Measurements from ENCODE around the gene SMIM36.
"Not testable (repeated sequence)": the region's sequence is repeated elsewhere in the genome, so short reads cannot be mapped to it uniquely, and the experiment has no call there.

Gene SMIM36

DNA sequence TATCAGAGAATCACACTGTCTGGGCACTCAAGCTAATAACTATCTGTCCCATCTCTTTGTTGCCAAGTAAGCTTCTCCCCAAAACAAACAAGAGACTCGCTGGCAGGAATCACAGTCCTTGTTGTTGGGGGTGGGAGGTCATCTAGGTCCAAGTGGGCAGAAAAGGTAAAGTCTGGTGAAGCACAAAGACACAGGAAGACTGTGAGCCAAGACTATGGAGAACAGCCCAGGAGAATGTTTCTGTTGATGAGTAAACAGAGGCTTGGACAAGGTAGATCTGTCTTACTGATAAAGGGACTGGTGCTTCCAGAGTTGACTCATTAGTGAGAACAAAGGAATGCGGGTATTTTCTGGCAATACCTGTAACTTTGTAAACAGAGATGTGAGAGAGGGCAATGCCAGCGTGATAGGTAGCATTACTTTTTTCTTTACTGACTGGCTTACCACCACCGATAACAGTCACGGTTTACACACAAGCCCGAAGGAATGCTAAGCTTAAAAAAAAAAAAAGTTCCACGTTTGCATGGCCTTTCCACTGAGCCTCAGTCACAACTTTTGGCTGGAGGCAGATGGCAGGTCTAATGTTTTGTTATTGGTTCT is 78.1 kb downstream of the SMIM36 start:
- DNase-seq, result no peak

DNA sequence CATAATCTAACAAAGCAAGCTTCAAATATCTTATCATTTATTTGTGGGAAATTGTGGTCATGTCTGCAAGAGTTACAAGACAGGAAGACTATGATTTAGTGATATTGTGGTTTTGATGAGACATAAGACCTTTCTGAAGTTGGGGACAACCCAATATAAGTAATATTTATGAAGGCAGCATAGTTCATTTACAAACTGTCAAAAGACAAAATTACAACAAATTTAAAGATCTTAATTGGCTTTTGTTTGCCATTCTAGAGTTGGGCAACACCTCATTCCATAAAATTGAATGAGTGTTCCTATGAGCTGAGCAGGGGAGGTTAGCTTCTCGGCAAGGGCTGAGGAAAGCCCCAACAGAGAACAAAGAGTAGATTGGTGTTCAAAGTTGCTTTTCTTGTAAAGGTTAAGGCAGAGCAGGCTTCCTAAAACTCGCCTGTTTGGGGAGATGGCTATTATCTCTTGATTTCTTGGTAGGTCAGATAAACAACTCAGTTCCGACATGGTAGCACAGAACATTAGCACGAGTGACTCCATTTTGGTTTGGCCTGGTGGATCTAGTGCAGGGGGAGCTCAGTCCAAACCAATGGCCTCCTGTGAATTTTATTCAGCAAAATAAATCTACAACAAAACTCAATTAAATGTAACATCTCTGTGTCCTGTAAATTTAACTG is 78.8 kb downstream of the SMIM36 start:
- DNase-seq, result no peak

DNA sequence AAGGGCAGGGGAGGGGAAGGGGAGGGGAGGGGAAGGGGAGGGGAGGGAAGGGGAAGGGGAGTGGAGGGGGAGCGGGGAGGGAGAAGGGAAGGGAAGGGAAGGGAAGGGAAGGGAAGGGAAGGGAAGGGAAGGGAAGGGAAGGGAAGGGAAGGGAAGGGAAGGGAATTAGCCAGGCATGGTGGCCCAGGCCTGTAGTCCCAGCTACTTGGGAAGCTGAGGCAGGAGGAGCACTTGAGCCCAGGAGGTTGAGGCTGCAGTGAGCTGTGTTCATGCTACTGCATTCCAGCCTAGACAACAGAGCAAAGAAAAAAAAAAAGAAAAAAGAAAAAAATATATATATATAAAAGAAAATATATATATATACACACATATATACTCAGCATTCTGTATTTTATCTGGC is 79.3 kb downstream of the SMIM36 start:
- not testable (repeated sequence) for DNase-seq

DNA sequence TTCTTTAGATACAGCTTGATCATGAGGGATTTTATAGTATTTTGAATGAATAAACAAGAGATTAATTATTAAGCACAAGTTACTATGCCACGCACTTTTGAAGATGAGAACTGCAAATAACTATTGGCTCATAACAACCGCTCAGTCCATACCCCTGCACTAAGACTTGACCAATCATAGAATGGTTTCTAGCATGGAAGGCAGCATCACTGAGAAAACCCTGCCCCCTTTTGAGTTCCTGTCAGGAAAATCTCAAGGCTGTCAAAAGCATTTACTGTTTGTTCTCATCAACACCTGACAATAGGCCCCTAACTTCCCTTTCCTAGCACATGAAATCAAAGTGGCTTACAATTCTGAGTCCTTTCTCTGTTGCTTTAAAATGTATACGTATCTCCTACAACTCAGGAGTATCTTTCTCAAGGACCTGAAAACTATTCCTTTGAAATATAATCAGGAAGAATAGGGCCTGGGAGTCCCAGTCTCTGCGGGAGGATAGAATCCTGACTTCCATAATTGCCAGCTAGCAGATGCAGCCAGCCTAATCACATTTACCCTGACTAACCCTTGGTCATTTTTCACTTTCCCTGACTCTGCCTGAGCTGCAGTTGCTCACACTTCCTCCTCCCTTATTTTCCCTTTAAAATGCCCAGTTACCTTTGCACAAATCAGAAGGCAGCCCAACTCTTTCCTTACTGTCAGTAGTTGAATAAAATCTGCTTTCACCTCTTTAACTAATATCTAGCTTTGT is 80.5 kb downstream of the SMIM36 start:
- DNase-seq, result no peak

DNA sequence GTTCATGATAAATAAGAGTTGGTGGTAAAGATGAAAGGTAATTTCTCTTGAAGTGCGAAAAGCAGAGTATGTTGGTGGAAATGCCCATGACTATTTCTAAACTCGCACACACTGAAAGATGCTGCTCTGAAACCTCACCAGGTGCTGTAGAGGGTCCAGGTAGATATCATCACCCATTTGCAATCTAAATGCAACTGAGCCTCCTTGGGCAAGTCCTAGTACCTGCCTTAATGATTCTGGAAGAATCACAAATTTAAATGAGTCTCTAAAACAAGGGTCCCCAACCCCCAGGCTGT is 83.7 kb downstream of the SMIM36 start:
- no peak for DNase-seq

DNA sequence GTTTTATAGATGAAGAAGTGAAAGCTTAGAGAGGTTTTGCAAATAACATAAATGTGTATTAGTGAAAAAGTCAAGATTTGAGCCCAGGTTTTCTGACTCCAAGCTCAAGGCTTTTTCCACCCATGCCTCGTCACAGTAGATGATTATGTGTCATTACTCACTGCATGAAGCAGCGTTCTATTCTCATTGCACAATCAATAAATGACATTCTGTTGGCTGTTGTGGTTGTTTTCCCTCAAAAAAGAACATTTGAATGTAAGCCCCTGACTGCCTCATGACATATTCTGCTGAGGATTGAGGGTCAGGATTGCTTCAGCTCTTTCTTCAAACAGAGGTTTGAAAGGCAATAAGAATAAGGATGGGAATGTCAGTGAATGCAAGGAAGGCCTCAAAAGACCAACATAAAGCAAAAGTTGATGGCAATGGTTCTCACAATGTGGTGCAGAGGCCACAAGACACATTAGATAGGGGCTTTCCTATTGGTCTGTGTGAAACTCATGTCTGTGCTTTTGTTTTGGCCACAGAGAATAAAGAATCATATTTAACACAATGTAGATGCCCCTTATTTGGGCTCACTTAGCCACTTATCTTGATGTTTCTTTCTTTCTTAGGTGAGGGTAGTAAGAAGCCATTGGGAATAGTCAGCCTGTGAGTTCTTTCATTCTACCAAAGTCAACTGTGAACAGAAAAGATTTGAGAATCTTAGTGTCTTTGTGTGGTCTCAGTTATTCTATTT is 84.2 kb downstream of the SMIM36 start:
- no peak for DNase-seq

DNA sequence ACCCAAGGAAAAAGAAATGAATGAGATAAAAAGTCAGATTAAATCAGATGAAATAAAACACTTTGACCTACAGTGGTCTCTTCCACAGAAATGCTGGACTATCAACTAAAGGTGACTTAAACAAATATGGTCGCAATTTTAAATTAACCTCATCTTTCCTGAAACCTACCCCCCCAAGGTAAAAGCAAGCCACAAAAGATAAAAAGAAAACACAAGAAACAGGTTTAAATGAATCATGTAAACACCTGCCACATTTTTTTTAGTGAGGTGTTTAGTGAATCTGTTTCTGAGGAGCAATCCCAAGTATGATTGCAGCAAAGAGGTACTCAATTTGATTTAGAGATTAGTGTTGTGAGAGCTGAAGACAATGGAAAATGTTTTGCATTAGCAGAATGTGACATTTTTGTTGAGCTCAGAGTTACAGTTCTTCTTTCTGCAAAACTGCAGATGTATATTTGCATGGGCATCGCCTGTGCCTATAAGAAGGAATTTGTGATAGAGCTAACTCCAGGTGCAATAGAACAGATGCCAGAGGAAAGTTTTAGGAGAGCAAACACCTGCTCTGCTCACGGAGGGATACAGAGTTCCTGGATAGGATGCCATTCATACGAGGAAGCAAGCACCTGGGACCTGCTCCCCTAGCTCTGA is 86.2 kb downstream of the SMIM36 start:
- DNase-seq, result no peak

DNA sequence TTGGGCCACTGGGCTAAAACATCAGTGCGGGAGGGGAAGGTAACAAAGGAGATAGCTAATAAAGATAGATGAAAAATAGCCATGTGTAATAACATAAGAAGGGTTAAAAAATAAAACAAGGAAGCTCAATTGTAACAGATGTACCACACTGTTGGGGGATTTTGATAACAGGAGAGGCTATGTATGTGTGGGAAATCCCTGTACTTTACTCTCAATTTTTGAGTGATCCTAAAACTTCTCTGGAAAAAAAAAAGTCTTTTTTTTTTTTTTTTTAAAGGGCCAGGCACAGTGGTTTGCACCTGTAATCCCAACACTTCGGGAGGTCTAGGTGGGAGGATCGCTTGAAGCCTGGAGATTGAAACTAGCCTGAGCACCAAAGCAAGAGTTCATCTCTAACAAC is 87.7 kb downstream of the SMIM36 start:
- no peak for DNase-seq

DNA sequence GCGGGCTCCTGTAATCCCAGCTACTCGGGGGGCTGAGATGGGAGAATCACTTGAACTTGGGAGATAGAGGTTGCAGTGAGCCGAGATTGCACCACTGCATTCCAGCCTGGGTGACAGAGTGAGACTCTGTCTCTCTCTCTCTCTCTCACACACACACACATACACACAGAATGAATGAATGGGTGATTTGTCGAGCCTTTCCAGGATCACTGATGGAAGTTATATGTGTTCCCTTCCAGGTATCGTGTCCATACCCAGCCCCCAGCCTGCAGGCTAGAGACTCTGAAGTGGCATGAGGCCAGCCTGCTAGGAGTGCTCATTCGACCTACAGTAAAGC is 88.5 kb downstream of the SMIM36 start:
- DNase-seq, result not testable (repeated sequence)

DNA sequence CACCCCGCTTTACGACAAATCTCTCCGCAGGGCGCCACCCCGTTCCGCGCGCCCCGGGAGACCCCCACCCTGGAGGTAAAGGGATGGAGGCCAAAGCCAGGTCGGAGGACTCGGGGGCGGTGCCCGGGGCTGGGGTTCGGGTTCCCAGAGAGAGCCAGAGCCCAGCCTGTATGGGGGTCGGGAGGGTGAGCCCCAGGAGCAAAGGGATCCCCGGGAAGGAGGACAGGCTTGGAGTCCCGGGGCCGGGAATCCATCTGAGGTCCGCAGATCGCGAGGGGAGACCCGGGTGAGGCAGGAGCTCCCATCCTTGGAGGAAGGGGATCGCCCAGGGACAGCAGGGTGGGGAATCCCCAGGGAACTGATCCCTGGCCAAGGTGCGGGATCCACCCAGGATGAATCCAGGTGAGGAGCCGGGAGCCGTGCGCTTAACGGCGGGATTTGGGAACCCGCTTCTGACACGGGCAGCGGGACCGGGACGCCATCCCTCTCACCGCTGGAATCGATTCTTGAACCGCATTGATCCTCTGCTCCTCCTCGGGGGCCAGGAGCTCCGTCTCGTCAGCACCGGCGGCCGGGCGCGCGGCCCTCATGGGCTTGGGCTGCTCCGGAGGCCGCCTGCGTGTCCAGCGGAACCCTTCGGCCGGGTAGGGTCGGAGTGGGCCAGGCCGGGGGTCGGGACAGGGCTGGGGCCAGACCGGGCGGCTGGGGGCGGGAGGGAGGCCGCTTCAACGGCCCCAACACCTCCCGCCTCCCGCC is 89.9 kb downstream of the SMIM36 start, which contains the start of gene MMD:
Gene MMD, minus strand, starts transcription at position 657 of the 756 bp plus-strand sequence. Its CDS starts 140 bp downstream, at position 517.
- no peak for DNase-seq

DNA sequence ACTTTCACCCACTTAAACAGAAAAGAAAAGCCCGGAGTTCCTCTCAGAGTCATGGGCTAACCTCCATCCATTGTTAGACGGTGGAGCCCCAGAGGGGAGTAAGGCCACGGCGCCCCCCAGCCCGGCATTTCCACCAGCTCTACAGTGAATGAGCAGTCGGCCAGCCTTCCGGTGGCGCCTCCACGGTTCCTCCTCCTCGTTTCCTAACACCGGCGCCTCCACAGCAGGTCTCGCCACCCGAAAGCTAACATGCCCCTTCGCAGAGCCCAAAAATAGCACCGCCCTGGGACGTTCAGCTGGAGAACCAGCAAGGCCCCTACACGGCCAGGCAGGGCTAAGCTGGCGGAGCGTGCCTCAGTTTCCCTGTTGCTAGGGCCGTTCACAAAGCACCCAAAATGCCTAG is 90.5 kb downstream of the SMIM36 start:
- DNase-seq, result peak; percentile 42

DNA sequence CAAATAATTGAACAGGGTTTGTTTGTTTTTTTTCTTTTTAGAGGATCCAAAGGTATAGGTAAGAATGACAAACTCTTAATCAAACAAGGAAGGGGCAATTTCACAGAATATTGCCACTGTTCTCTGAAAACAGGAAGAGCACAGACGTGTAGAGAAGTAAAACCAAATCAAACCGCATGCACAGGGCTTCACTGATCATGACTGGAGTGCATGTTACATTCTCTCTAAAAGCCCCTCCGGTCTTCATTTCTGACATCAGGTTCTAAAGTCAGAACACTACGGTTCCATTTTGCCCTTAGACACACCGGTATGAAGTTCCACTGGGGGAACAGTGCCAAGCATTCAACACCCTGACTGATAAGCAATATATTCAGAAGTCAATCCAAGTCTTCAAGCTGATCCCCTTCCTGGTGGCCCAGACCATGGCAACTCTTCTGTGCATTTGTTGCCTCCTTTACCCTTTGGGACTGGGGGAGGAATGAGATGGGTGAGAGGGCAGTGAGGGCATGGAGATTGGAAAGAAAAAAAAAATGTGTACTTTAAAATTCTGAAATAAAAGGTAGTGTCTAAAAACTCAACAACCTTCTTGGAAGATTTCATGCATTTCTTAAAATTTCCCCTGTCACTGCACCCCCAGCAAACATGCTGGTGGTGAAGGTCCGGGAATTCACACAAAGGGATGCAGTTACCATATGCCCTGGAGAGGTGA is 91.0 kb downstream of the SMIM36 start:
- DNase-seq, result peak; percentile 13

DNA sequence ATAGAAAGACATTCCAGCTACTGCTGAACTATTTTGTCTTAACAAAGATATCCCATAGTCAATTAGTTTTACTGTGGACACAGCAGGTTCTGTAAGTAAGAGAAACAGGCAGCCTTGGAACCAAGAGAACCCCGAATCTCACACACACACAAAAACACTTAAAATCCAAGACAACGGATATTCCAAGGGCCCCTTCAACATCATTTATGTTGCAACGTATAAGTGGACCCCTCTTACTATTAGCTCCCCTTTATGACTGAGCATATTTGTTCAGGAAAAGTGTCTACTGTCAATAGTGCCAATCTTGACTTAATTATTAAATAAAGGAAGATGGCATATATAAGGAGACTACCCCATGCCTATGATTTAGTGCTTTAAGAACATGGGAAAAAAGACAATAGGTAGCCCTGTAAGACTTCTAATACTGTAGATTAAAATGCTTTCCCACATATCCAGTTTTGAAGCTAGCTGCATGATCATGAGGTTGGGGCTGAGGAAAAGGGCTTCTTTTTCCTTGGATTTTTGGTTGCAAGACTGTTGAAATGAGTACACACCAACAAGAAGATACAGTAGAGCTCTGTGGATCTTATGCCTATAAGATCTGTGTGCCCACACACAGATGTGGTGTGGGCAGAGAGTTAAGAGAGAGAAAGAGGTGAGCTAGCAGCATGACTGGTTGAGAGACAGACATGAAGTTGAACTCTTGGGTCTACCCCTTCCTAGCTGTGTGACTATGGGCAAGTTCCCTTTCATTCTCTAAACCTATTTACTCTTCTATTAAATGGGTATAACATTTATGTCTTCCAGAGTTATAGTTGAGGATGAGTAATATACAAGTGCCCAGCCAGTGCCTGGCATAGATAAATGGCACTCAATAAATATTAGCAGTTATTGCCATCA is 92.6 kb downstream of the SMIM36 start:
- DNase-seq, result no peak

DNA sequence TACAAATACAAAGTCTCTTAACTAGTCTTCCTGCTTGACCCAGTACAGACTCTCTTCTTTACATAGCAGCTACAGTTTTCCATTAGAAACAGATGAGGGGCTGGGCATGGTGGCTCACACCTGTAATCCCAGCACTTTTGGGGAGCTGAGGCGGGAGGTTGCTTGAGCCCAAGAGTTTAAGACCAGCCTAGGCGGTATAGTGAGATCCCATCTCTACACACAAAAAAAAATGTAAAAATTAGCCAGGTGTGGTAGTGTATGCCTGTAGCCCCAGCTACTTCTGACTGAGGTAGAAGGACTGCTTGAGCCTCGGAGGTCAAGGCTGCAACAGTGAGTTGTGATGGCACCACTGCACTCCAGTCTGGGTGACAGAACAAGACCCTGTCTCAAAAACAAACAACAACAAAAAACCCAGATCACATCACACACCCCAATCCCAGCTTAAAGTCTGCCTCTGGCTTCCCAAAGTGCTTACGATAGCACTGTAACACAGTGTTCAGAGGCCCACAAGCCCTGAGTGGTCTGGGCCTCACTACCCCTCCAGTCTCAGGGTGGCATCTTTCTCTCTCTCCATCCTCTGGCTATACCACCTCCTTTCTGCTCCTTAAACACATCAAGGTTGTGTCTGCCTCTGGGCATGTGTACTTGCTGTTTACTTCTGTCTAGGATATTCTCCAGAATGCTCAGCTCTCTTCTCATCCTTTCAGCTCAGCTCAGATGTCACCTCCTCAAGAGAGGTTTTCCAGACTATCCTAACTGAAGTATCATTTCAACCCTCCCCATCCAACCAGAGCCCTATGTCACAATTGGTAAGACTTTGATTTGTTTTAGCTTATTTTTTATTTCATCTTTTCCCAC is 93.6 kb downstream of the SMIM36 start:
- no peak for DNase-seq

DNA sequence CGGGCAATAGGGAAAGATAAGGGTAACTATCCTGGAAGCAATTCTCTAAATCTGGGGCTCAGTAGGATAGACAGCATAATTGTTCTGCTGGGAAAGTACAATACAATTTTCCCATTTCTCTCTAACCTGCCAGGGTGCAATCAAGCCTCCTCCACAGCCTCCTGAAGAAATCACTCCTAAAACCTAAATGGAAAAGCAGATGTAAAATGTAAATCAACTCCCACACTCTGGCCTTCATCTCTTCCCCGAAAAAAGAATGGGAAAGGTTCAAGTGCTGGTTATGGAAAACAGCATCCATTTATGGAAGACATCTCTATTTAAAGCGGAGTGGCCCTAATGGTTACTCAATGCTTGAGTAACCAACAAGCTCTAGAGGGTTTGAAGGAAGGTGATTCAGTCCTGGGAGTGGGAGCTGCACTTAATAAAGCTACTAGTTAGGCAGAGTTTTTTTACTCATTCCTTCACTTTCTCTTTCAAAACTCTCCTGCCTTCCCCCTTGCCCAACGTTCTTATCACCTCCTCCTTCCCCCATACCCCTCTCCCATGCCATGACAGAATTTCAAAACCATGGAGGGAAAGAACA is 94.7 kb downstream of the SMIM36 start:
- DNase-seq, result no peak

DNA sequence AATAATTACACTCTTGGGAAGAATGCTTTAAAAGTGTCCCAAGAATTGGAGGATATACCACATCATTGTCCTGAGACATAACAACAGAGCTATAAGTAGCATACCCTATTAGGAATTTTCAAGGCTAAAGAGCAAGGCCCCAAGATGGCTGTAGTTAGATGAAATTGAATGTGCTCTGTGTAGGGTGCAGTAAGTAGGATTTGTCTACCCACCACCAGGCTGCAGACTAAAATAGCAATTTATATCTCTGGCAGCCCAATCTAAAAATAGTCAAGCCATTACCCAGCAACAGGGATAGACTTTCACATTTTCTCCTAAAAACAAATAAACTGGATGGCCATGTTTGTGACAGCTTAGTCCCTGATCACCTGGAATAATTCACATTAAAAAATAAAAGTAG is 95.3 kb downstream of the SMIM36 start:
- DNase-seq, result no peak

DNA sequence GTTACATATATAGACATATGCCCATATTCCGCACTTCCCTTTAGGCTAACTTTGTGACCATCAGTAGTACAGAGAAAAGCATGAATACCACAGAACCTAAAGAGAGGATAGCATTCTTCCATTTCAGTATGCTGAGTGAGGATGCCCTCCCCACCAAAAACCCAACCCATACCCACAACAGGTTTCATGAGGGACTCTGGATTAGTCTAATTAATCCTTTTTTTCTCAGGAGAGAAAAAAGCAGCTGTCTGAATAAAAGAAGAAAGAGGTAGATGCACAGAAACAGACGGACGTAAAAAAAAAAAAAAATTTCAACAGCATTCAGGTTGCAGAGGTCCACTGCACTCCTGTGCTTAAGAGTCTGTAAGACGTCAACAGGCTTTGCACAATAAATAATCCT is 96.3 kb downstream of the SMIM36 start:
- DNase-seq, result no peak

DNA sequence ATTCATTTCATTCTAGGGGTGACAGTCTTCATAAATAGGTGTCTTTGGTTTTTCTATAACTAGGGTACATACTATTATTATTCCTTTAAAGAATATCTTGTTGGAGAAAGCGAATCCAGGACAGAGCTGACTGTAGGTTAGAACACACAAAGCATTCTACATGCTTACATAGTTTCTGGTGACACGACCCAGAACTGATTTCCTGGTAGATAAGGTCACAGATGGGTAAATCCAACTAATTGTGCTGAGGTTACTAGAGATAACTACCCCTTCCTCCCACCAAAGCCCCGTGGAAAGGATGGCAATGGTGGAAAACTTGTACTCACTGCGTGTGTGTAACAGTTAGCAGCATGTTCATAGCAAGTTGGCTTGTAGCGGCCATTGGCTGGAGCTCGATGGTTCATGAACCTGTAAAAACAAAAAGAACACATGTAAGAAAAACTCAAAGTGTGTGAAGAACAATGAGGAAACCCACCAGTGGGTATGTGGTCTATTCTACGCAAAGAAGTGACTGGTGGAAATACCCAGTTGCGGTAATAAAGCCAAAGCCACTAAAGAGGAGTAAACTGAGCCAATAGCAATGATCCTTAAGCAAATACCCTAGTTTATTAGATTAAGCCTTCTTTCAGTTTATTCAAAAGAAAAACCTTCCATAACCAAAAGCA is 97.3 kb downstream of the SMIM36 start:
- DNase-seq, result no peak

DNA sequence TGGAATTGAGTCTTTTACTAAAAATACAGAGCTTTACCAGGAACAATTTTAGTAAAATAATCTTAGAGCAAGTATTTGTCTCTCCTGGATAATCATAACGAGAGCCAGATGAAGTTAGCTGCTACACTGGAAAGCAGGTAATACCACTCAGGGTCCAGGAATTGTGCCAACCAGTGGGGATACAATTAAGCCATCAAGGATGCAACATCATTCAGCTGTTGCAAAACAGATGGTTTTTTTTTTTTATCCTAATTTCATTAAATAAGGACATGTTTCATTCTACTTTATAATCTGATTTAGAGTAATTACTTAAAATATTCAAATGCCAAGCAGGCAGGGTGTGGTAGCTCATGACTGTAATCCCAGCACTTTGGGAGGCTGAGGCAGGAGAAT is 99.8 kb downstream of the SMIM36 start:
- no peak for DNase-seq
